ENCODE measurements around the gene FALEC.

FALEC gene

DNA sequence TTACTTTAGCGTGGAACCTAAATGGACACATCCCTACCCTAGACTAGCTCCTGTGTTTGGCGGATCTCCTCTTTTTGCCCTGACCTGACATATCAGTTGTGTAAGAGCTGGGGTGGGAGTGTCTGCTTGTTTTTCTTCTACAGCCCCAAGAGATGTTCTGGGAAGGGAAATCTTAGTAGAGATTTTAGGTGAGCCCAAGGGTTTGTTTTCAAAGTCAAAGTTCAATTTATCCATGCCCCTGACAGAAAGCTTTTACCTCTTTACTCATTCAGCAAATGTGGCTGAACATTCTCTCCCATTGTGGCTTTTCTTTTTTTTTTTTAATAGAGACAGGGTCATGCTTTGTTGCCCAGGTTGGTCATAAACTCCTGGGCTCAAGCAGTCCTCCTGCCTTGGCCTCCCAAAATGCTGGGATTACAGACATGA lies 35.6 kb upstream of the FALEC start:
- no peaks in the 10 kb centered on the region for H3K36me3 ChIP-seq (ENCODE audit: low read depth)
- H3K4me3 ChIP-seq (ENCODE audit: severe bottlenecking) = no peak overlapping the region
- H3K9me3 ChIP-seq (ENCODE audit: severe bottlenecking) = no peaks in the 10 kb centered on the region
- H3K27ac ChIP-seq (ENCODE audit: poor library complexity, severe bottlenecking) = peak overlapping the region; percentile 83
- peaks cover 32% of the 10 kb centered on the region for H3K4me1 ChIP-seq (ENCODE audit: insufficient read depth, poor library complexity, severe bottlenecking)
- DNase-seq (ENCODE audit: low spot score) (no peak), ATAC-seq (ENCODE audit: low read depth) (no peak)
- no peaks in the 10 kb centered on the region for H3K27me3 ChIP-seq (ENCODE audit: insufficient read depth, poor library complexity, severe bottlenecking)
- TF ChIP-seq, protein P1, sequence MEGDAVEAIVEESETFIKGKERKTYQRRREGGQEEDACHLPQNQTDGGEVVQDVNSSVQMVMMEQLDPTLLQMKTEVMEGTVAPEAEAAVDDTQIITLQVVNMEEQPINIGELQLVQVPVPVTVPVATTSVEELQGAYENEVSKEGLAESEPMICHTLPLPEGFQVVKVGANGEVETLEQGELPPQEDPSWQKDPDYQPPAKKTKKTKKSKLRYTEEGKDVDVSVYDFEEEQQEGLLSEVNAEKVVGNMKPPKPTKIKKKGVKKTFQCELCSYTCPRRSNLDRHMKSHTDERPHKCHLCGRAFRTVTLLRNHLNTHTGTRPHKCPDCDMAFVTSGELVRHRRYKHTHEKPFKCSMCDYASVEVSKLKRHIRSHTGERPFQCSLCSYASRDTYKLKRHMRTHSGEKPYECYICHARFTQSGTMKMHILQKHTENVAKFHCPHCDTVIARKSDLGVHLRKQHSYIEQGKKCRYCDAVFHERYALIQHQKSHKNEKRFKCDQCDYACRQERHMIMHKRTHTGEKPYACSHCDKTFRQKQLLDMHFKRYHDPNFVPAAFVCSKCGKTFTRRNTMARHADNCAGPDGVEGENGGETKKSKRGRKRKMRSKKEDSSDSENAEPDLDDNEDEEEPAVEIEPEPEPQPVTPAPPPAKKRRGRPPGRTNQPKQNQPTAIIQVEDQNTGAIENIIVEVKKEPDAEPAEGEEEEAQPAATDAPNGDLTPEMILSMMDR (IDR thresholded peaks at IDR 0.05; ENCODE audit: poor library complexity, severe bottlenecking) = no peak

GRCh38 chr1:150484431-150484830 lies 31.1 kb upstream of the FALEC start:
- H3K4me1 ChIP-seq (ENCODE audit: insufficient read depth, poor library complexity, severe bottlenecking) = peaks cover 14% of the 10 kb centered on the region
- no peak overlapping the region for H3K4me3 ChIP-seq (ENCODE audit: severe bottlenecking)
- peak; percentile 48 for ATAC-seq (ENCODE audit: low read depth)
- TF ChIP-seq, protein P1 (IDR thresholded peaks at IDR 0.05; ENCODE audit: poor library complexity, severe bottlenecking) = no peak
- H3K36me3 ChIP-seq (ENCODE audit: low read depth) = peaks cover 11% of the 10 kb centered on the region
- no peaks in the 10 kb centered on the region for H3K27me3 ChIP-seq (ENCODE audit: insufficient read depth, poor library complexity, severe bottlenecking)
- DNase-seq (ENCODE audit: low spot score) = no peak
- no peaks in the 10 kb centered on the region for H3K9me3 ChIP-seq (ENCODE audit: severe bottlenecking)
- peak overlapping the region; percentile 53 for H3K27ac ChIP-seq (ENCODE audit: poor library complexity, severe bottlenecking)

GRCh38 chr1:150484861-150485260 lies 30.7 kb upstream of the FALEC start:
- Histone ChIP-seq H3K36me3 (ENCODE audit: low read depth) (peaks cover 15% of the 10 kb centered on the region), H3K27ac (ENCODE audit: poor library complexity, severe bottlenecking) (peak overlapping the region; percentile 53), H3K4me3 (ENCODE audit: severe bottlenecking) (no peak overlapping the region), H3K27me3 (ENCODE audit: insufficient read depth, poor library complexity, severe bottlenecking) (no peaks in the 10 kb centered on the region), H3K4me1 (ENCODE audit: insufficient read depth, poor library complexity, severe bottlenecking) (peaks cover 11% of the 10 kb centered on the region), H3K9me3 (ENCODE audit: severe bottlenecking) (no peaks in the 10 kb centered on the region)
- DNase-seq (ENCODE audit: low spot score) (no peak), ATAC-seq (ENCODE audit: low read depth) (no peak)
- TF ChIP-seq, protein P1 (IDR thresholded peaks at IDR 0.05; ENCODE audit: poor library complexity, severe bottlenecking) = peak; percentile 26

DNA sequence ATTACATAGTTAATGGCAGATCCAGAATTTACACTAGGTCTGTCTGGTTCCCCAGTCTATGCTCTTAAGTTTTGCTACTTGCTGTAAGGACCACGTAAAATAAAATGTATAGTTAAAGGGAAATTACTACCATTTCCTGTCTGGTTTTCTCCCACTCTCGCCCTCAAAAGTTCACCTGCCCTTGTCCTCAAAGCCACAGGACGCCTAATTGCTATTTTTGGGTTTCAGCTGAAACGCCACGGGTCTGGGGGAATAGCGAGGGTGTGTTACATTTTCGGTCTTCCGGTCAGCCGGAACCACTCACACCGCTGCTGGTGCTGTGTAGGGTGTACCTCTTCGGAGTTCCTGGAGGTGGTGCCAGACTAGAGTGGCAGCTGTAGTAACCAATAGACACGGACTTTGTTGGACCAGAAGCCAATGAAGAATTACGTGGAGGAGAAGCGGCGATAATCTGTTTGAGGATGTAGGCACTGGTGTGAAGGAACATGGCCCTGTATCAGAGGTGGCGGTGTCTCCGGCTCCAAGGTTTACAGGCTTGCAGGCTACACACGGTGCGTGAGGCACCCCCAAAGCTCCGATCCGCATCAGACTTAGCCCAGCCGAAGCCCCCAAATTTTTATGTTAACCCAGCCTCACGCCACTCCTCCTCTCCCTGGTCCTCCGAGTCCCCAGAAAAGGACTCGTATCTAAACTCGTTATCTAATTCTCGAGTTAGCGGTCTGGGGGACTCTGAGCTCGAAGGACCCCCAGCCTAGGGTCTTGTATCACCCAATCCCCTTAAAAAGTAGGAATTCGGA lies 28.4 kb upstream of the FALEC start, which contains the start of gene TARS2:
Gene TARS2 (plus strand): TSS at position 454 of the 797 bp plus-strand sequence. CDS start 32 bp downstream, at position 486.
- no peaks in the 10 kb centered on the region for H3K27me3 ChIP-seq (ENCODE audit: insufficient read depth, poor library complexity, severe bottlenecking)
- H3K4me1 ChIP-seq (ENCODE audit: insufficient read depth, poor library complexity, severe bottlenecking) = peaks cover 11% of the 10 kb centered on the region
- ATAC-seq (ENCODE audit: low read depth) = peak; percentile 99
- DNase-seq (ENCODE audit: low spot score) = peak; percentile 89
- TF ChIP-seq, protein P1 (IDR thresholded peaks at IDR 0.05; ENCODE audit: poor library complexity, severe bottlenecking) = no peak
- H3K4me3 ChIP-seq (ENCODE audit: severe bottlenecking) = peak within 1 kb of the TSS; percentile 53
- H3K9me3 ChIP-seq (ENCODE audit: severe bottlenecking) = no peaks in the 10 kb centered on the region
- peaks cover 35% of the 10 kb centered on the region for H3K36me3 ChIP-seq (ENCODE audit: low read depth)
- H3K27ac ChIP-seq (ENCODE audit: poor library complexity, severe bottlenecking) = peak within 1 kb of the TSS; percentile 37

- Histone ChIP-seq H3K4me3 (ENCODE audit: severe bottlenecking) (peak overlapping the region; percentile 53), H3K4me1 (ENCODE audit: insufficient read depth, poor library complexity, severe bottlenecking) (peaks cover 11% of the 10 kb centered on the region), H3K36me3 (ENCODE audit: low read depth) (peaks cover 39% of the 10 kb centered on the region), H3K27ac (ENCODE audit: poor library complexity, severe bottlenecking) (peak overlapping the region; percentile 37), H3K27me3 (ENCODE audit: insufficient read depth, poor library complexity, severe bottlenecking) (no peaks in the 10 kb centered on the region), H3K9me3 (ENCODE audit: severe bottlenecking) (no peaks in the 10 kb centered on the region)
- DNase-seq (ENCODE audit: low spot score) (no peak), ATAC-seq (ENCODE audit: low read depth) (no peak)
- TF ChIP-seq, protein P1 (IDR thresholded peaks at IDR 0.05; ENCODE audit: poor library complexity, severe bottlenecking) = no peak
Measured at GRCh38 chr1:150487763-150488115, 27.8 kb upstream of the FALEC start.
